GM19099 (cell line): Measurements from ENCODE around the gene LRRC53.

Experiments used
- POLR2A ChIP-seq: IDR thresholded peaks from 3 replicates; pipeline ENCODE4 v1.6.1; 2011; ENCODE audit warnings: low read depth; ENCODE audit not compliant: insufficient read length; ENCODE audit errors: extremely low read depth

Gene LRRC53

DNA sequence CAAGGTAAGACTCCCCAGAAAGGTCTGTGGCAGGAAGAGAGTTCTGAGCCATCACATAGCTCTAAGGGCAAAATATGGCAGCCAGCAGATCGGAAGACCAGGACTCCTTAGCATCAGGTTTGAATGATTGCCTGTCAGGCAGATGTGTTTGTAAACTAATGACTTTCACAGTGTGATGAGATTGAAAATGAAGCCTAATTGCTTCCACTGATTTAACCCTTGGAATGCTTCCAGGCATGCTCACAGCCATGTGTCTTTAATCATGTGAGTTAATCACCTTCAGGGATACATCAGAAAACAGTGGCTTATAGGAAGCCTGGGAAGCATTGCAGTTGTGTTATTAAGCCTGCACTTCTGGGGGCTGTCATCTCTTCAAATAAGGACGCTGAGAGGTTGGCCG lies 82.8 kb downstream of the LRRC53 start:
- no peak for TF ChIP-seq POLR2A

DNA sequence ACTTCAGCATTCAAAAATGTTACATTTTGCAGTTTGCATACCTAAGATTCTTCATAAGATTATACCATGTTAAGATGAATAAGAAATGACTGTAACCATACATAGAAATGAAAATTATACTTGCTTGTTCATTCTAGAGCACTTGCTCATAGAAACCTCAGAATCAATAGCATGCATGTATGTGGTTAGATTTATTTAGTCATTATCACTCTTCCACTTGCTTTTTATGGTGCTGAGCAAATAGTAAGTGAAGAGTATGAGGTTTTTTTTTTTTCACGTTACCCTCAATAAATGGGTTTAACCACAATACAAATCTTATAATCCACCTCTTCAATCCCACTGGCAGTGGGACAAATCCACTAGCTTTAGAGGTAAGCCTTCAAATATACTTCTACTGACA lies 84.7 kb downstream of the LRRC53 start:
- no peak for TF ChIP-seq POLR2A

DNA sequence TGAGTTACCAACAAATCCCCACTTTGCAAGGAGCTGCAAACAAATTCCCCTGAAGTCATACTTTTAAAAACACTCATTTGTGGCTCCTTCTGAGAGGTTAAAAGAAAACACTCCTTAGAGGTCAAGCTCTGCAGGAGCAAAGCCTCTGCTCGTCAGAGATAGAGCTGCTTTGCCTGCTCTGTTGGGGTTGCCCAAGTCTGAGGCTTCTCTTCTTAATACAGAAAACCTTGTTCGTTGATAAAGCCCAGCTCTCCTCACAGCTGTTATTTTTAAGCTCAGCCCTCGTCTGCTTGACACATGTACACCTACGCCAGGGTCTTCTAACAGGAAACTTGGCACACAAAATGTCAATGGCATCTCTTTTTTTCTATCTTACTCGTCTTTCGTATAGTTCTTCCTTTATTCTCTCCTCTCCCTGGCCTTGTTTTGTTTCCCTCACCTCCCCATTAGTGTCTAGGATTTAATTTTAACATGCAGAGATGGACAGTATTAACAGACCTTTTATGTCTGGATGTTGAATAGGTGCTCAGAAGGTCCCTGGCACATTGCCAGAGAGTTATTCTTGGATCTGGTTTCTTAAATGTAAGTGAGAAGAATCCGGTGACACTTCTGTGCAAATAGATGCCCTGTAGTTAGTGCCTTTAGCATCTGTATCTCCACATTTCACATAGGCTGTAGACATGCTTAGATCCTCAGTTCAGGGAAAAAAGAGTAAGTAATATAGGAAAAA lies 86.0 kb downstream of the LRRC53 start:
- TF ChIP-seq POLR2A, result no peak

DNA sequence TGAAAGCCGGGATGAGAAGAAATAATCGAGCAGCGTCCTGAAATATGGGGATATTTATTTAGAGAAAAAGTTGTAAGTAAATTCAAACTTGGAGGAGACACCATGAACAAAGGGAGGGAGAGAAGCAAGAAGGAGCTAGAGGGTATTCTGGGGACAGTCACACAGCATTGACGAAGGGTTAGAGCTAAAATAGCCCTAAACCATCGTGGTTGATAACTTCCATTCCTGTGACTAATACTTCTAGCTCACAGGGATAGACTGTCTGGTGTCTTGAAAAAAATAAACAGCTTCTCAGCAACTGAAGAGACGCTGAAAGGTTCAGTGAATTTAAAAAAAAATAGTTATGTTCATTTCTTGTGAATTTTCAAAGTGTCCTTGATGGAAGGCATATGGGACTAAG lies 86.7 kb downstream of the LRRC53 start:
- no peak for TF ChIP-seq POLR2A

DNA sequence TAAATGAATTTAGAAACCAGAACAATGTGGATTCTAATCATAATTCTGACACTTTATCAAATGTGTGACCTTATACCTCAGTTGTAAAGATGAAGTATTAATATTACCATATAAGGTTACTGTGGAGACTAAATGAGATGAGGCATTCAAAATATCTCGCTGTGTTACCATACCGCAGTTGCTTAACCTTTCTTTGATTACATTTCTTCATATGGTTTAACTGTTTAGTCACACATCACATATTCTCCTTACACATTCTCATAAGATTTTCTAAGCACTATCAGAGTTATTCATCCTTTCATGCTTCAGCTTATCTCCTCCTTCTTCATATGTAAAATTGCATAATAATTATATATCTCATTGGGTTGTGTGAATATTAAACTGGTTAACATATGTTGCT lies 88.9 kb downstream of the LRRC53 start:
- TF ChIP-seq POLR2A, result no peak

DNA sequence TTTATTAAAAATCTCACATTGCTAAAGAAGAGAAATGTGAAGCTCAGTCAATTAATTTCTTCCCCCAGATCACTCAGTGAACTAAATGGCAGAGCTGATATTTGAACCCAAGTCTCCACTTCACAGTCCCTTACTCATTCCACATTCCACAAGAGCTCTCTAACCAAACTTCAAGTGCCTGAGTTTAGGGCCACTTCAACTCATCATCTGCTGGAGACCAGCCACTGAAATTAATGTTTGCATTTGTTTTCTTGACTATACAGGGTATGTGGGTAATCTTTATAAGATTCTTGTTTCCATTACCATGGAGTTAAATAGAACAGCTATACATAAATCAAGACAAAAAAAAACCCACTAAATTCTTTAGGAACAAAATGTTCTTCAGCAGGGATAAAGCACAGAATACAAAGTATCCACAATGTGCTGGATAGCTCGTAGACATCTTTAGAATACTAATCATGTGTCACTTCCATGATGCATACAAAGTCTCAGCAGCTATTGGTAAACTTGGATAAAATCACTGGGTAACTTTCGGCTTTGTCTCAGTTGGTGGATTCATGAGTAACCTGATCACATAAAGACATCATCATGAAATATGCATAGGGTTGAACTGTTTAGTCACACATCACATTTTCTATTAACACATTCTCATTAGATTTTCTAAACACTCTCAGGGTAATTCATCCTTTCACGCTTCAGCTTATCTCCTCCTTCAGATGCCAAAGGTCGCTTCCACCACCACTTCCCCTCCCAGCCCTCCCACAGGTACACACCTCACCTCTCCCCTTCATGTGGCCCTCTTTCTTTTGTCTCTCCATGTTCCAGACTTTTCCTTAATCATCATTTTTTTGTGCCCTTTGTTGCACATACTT lies 89.8 kb downstream of the LRRC53 start:
- no peak for TF ChIP-seq POLR2A

DNA sequence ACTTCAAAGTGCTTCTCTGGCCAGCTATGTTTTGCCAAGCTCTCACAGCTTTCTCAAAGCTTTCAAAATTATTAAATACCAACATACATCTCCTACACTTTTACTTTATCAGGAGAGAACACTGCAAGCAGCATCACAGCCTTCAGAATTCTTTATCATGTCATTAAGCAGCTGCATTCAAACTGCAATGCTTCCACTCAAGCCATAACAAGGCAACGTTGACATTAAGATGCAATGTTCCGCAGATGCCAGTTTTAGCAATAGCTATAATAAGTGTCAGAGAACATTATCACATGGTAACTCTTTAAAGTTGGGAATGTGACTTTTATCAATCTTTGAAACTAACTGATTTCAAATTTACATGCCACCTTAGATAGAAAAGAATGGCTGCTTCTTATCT lies 91.9 kb downstream of the LRRC53 start:
- no peak for TF ChIP-seq POLR2A
